GM19455 (cell line): ENCODE results near the gene GNG4.

Experiments
- ATAC-seq: cut with Tn5 transposase; IDR thresholded peaks from one replicate; pipeline ENCODE4 v1.9.1; 2021; ENCODE audit not compliant: unreplicated experiment

The GNG4 gene

DNA sequence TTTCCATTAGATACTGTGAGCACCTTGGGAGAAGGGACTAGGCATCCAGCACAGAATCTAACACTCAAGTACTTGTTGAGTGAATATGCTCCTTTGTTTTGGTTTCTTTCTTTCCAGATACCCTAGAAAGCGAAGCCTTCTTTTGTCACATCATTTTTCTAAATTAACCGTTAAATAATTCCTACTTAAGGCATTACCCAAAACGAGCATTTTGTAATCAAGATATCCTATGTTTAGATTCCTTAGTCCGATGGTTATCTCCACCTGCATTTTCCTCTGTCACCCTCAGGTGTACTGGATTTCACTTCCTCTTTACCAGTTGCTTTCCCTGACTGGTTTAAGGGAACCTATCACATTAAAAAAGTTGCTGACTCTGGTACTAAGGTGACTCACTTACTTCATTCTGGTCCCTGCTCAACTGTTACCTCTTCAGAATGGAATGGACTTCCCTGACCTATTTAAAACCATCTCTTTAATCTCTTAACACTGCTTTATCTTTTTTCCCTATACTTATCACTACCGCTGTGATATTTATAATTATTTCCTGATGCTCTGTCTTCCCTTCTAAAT is 148.5 kb downstream of the GNG4 start:
- no peak for ATAC-seq
